Neutrophil (primary cell): ENCODE data around the gene FAM83C.
A peak's percentile ranks its signal among the peaks of the same experiment; 100 is the strongest.

Experiments used
- H3K27ac ChIP-seq: fragments of 200-600 bp; sonication (generic); 2 replicates; pipeline ENCODE4 v1.5.1; 2016; ENCODE audit warnings: mild to moderate bottlenecking, moderate library complexity
- H3K27me3 ChIP-seq: fragments of 200-600 bp; sonication (generic); 2 replicates; pipeline ENCODE4 v1.6.0; 2016; ENCODE audit warnings: mild to moderate bottlenecking
- H3K36me3 ChIP-seq: fragments of 200-600 bp; sonication (generic); 2 replicates; pipeline ENCODE4 v1.5.1; 2017
- H3K4me1 ChIP-seq, 2 experiments: fragments of 200-600 bp in 1 of 2; sonication (generic) in 1 of 2; 1 replicate in 1 of 2; 2 replicates in 1 of 2; pipeline versions ENCODE4 v1.5.1 to v1.6.1; 2013 to 2016; ENCODE audit warnings: low read depth in 1 of 2, low read length in 1 of 2, mild to moderate bottlenecking in 1 of 2, moderate library complexity in 1 of 2; ENCODE audit not compliant: control insufficient read depth in 1 of 2, insufficient read depth in 1 of 2
- H3K4me3 ChIP-seq, 2 experiments: fragments of 200-600 bp in 1 of 2; sonication (generic) in 1 of 2; 1 replicate in 1 of 2; 2 replicates in 1 of 2; pipeline ENCODE4 v1.5.1; 2013 to 2016; ENCODE audit warnings: low read depth in 1 of 2, low read length in 1 of 2, mild to moderate bottlenecking in 1 of 2, moderate library complexity in 1 of 2
- H3K9me3 ChIP-seq: fragments of 200-600 bp; sonication (generic); 2 replicates; pipeline ENCODE4 v1.5.1; 2016
- TF ChIP-seq, protein P1 (sequence below): fragments of 200-600 bp; sonication (generic); IDR thresholded peaks from 2 replicates; pipeline ENCODE4 v1.5.1; 2016; ENCODE audit warnings: antibody characterized with exemption

The FAM83C gene

DNA sequence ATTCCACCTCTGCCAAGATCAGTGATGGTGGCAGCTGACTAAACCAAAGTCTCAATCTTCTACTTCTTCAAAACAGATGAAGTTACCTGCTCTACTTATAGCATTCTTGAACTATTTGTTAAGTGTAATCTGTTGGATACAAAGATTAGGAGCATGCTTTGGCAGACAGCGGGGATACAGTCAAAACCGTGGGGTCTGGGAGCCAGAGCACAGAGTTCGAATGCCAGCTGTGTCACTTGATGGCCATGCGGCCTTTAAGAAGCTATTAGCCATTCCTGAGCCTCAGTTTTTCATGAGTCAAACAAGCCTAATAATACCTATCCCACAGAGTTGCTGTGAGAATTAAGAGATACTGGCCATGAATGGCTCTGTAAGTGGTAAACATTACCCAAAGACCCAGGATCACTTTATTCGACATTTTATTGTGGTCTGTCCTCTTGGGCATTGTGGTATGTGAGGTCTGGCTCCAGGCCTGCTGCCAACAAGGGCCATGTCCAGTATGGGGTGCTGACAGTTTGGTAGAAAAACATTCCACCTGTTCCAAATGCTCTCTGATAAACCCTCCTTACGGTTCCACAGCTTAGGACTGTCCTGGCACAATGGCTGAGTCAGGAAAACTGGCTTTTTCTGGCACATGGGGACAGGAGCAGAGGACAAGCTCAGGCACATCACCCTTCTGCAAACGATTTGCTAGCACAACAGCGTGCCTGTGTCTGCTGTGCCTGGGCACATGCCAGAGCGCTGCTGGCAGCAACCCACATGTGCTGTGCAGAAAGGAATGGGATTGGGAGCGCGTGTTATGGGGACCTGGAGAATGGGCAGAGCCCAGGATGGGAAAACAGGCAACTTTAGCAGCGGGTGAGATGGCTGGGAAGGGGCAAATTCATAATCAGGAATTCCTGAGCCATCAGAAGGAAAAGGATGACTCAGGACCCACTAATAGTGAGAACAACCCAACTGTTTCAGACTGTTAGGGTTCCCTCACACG, 15.7 kb upstream of the FAM83C start:
- H3K36me3 ChIP-seq, result no peaks in the 10 kb centered on the region
- no peak overlapping the region for H3K27ac ChIP-seq
- H3K27me3 ChIP-seq, result no peaks in the 10 kb centered on the region
- no peak overlapping the region for H3K4me3 ChIP-seq
- H3K9me3 ChIP-seq, result no peaks in the 10 kb centered on the region
- peaks cover 6 to 8% of the 10 kb centered on the region in 2 experiments for H3K4me1 ChIP-seq
- TF ChIP-seq, protein P1, sequence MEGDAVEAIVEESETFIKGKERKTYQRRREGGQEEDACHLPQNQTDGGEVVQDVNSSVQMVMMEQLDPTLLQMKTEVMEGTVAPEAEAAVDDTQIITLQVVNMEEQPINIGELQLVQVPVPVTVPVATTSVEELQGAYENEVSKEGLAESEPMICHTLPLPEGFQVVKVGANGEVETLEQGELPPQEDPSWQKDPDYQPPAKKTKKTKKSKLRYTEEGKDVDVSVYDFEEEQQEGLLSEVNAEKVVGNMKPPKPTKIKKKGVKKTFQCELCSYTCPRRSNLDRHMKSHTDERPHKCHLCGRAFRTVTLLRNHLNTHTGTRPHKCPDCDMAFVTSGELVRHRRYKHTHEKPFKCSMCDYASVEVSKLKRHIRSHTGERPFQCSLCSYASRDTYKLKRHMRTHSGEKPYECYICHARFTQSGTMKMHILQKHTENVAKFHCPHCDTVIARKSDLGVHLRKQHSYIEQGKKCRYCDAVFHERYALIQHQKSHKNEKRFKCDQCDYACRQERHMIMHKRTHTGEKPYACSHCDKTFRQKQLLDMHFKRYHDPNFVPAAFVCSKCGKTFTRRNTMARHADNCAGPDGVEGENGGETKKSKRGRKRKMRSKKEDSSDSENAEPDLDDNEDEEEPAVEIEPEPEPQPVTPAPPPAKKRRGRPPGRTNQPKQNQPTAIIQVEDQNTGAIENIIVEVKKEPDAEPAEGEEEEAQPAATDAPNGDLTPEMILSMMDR, result no peak

DNA sequence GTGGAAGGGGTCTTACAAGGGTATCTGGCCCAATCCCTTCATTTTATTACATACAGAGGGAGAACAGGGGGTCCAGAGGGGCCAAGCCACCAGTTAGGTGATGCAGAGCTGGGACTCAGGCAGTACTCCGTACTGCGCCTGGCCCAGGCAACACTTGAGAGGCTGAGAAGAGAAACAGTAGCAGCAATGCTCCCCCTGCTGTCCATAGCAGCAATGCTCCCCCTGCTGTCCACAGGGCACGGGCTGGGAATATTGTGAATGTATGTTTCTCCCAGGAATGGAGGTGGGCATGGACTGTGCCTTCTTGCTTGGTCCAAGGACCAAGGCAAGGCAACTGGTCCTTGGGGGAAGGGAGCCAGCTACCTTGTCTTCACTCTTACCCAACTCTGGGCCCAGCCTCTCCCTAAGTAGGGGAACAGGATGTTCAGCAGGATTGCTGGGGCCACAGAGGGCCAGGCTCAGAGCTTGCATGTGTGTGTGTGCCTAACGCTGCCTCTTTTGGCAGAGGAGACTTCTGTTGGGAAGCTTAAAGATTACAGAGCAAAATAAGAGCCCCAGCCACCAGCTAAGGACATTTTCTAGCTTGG, 14.8 kb upstream of the FAM83C start:
- no peaks in the 10 kb centered on the region for H3K27me3 ChIP-seq
- no peaks in the 10 kb centered on the region for H3K36me3 ChIP-seq
- no peaks in the 10 kb centered on the region for H3K9me3 ChIP-seq
- peaks cover 6 to 8% of the 10 kb centered on the region in 2 experiments for H3K4me1 ChIP-seq
- TF ChIP-seq, protein P1, result no peak
- no peak overlapping the region for H3K4me3 ChIP-seq
- no peak overlapping the region for H3K27ac ChIP-seq

DNA sequence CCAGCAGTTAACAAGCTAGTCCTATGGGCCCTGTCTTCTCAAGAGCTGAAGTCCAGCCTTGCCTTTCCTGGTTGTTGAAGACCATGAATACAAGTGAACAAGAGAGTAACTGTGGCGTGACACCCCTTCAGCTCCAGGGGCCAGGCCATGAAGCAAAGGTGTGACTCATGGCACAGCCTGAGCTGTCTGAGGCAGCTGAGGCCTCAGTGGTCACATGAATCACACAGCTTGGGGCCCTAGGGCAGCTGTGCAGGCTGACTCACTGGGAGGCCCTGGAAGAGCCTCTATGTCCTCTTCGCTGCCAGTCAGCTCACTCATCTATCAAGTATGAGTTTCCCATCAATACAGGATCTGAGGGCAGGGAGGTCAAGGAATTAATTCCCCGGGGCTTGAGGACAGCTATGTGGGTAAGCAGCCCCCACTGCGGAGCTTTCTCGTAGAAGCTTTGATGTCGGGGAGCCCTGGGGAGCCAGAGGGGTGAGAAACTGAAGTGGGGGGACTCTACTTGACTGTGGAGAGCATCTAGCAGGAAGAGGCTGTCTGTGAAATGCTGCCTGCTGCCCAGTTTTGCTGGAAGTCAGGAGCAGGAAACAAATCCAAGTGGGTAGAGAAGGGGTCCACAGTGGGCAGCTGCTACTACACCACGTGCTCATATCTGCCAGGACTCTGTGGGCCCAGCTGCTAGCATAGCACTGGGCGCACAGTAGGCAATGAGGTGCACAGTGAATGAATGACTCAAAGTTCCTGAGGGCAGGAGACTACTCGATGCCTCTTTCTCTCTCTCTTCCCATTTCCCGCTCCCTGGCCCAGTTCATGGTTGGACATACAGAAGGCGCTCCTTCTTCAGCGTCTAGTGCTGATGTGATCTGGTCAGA, 13.7 kb upstream of the FAM83C start:
- Histone ChIP-seq H3K27ac (no peak overlapping the region), H3K4me1 (peaks cover 6 to 8% of the 10 kb centered on the region in 2 experiments)
- TF ChIP-seq, protein P1, result no peak

DNA sequence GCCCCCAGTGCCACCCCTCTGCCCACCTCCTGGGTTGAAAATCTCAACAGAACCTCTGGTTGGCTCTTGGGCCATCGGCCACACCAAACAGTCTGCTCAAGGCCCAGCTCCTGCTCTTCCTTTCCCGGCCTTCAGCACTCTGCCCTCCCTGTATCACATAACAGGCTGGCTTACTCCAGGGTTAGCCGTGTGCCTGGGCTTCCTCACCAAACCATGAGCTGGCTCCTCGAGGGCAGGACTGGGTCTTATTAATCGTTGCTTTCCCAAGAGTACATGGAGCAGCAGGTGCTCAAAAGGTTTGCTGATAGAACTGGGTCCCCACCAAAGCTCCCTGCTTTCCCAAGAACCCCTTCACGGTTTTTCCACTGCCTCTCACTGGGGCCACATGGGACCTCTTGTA, 12.7 kb upstream of the FAM83C start:
- Histone ChIP-seq H3K27ac (no peak overlapping the region), H3K27me3 (no peaks in the 10 kb centered on the region), H3K9me3 (no peaks in the 10 kb centered on the region), H3K36me3 (no peaks in the 10 kb centered on the region), H3K4me1 (peaks cover 6 to 8% of the 10 kb centered on the region in 2 experiments), H3K4me3 (no peak overlapping the region)
- TF ChIP-seq, protein P1, result no peak

More for the DNA sequence above, 13.7 kb upstream of the FAM83C start:
- no peak overlapping the region for H3K4me3 ChIP-seq
- no peaks in the 10 kb centered on the region for H3K27me3 ChIP-seq
- H3K36me3 ChIP-seq, result no peaks in the 10 kb centered on the region
- H3K9me3 ChIP-seq, result no peaks in the 10 kb centered on the region

DNA sequence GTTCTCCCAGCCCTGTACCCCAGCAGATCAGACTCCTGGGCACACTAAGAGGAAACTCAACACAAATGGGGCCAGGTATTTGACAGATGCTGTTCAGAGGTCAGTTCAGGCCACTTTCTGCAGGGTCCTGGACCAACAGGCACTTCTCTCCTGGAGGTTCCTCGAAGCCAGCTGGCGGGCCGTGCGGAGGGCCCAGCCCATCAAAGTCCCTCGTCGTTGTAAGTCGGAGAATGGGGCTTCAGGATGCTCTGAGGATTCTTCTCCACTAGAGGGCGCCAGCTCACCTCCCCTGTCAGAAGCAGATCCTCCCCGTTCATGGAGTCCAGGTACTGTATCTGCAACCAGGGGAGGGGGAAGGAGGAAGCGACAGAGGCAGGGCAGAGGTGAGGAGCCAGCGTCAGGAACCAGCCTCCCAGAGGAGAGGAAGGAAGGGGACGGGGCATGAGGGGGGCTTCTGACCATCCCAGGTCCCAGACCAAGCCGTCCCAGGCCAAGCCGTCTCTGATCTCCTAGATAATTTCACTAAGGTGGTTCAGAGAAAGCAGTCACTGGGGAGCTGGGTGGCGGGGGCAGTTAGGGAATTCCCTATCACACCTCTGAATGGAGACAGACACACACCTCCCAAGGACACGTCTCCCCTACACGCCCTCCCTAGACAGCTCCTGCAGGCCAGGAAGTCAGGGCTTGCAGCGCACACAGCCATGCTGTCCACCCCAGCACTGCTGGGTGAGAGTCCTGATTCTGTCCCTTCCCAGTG, 11.7 kb upstream of the FAM83C start:
- Histone ChIP-seq H3K4me1 (peaks cover 8 to 9% of the 10 kb centered on the region in 2 experiments), H3K27ac (peak overlapping the region; percentile 39), H3K9me3 (no peaks in the 10 kb centered on the region), H3K36me3 (no peaks in the 10 kb centered on the region), H3K27me3 (no peaks in the 10 kb centered on the region), H3K4me3 (no peak overlapping the region)
- TF ChIP-seq, protein P1, result peak; percentile 86
